NCI-H1092 treated with DMSO at 0.1 percent for 48 hours (cell line): ENCODE measurements around the gene CAPN10.
A peak's percentile ranks its signal among the peaks of the same experiment; 100 is the strongest.

ENCODE experiments used
- DNase-seq: peaks from one replicate; lab custom pipeline; 2025; lab: John Stamatoyannopoulos, UW

Gene CAPN10

DNA sequence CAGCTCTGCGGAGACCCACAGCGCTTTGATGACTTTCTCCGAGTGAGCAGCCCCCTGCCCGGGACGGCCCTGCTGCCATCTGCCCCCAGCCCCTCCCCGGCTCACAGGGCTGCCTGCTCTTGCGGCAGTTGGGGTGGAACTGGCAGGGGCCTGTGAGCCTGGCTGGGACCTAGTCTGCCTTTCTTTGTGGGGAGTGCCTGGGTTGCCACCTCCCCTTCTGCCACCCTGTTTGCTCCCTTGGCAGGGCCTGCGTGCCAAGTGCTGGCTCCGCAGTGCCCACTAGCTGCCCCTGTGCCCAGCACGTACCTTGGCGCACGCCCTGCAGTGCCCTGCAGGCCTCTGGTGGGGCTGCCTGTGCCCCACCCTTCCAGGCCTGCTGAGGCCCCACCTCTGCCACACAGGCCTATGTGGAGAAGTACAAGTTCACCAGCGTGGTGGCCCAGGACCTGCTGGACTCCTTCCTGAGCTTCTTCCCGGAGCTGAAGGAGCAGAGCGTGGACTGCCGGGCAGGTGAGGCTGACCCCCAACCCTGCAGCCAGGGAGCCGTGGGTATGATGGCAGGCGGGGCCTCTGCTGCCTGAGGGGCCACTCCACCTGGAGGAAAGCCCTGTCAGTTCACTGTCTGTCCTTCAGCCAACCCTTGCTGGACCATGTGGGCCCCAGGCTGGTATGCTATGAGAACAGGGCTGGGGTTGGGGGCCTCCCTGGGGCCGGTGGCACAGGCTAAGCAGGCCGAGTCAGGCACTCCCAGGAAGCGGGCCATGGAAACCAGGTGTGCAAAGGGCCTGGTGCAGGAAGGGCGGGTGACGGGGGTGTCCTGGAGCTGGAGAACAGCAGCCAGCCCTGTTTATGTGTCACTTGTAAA is 11.2 kb upstream of the CAPN10 start:
- DNase-seq, result no peak

DNA sequence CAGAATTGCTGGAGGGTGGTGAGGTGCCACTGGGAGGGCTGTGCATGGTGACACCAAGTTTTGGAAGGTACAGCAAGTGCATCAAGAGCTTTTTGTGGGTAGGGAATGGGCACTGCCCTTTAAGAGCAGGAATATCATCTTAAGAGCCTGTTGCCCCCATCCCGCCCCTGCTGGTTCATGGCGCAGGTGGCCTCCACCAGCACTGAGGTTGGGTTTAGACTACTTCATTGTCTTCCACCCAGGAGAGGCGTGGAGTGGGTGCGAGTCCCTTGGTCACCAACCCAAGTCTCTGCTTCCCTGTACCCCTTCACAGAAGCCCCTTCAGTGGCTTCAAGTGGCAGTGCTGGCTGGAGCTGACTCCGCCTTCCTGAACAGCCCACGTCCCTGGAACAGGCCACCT is 10.5 kb upstream of the CAPN10 start:
- no peak for DNase-seq

GRCh38 chr2:240576436-240577205 is 9.9 kb upstream of the CAPN10 start:
- no peak for DNase-seq

- DNase-seq, result no peak
Observed at GRCh38 chr2:240577281-240578109, 9.0 kb upstream of the CAPN10 start.

- no peak for DNase-seq
Observed at GRCh38 chr2:240578110-240578450, 8.5 kb upstream of the CAPN10 start.

DNA sequence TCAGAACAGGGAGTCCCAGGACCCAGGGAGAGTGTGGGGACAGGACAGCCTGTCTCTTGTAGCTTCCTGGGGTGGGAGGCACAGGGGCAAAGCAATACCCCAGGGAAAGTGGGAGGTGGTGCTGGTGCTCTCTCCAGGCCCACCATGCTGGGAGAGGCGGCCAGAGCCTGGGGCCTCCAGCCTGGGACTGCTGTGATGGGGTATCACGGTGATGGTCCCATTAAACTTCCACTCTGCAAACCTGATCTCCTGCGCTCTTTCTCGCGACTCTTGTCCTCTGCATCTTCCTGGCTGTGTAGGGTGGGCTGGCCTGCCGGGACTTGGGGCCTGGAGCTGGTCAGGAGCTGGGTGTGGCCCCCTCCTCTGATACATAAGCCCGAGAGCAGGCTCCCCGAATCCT is 8.0 kb upstream of the CAPN10 start:
- no peak for DNase-seq

GRCh38 chr2:240579071-240579762 is 7.3 kb upstream of the CAPN10 start:
- no peak for DNase-seq

DNA sequence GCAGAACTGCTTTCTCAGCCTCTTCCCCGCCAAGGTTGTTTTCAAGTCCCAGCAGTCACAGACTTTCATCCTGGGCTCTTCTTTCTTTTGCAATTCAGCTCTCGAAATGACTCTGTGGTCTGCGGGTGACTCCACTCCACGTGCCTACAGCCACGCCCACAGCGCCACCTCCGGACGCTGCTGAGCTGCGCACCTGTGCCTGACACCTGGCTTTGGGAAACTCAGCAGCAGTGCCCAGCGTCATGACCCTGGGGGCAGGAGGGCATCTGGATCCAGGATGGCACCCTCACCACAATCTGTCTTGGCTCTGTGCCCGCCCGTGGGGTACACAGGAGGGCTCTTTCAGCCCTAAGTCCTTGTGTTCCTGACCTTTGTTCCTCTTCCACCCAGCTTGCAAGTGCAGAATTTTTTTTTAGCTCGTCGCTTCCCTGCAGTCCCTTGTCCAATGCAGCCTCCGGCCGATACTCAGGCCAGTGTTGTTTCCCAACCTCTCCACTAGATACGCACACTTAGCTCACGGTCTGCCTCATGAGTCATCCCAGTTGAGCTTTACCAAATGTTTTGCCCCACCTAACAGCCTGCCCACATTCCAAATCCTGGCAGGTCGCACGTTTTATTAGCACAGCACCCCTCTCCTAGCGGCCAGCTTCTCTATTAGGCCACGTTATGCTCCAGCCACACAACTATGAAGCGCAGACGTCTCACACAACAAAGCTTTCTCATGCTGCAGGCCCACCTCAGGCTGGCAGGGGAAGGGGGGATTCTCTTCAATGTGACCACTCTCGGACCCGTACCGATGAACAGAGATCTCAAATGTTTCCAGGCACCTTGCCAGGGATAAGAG is 6.5 kb upstream of the CAPN10 start:
- no peak for DNase-seq

GRCh38 chr2:240581811-240582210 is 4.7 kb upstream of the CAPN10 start:
- no peak for DNase-seq

DNA sequence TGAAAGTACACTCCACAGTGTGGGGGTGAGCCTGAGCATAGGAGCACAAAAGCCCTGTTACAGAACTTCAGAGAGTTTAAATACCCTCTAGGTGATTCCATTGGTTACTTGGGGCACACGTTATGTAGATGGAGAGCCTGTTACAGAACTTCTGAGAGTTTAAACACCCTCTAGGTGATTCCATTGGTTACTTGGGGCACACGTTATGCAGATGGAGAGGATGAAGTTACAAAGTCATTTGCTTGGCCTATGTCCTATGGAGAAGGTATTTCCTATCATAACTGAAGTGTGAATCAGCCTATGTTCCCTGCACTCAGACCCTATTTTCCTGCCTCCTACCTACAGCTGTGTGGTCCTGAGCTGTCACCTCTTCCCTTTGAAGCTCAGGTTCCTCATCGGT is 3.8 kb upstream of the CAPN10 start:
- DNase-seq, result no peak

DNA sequence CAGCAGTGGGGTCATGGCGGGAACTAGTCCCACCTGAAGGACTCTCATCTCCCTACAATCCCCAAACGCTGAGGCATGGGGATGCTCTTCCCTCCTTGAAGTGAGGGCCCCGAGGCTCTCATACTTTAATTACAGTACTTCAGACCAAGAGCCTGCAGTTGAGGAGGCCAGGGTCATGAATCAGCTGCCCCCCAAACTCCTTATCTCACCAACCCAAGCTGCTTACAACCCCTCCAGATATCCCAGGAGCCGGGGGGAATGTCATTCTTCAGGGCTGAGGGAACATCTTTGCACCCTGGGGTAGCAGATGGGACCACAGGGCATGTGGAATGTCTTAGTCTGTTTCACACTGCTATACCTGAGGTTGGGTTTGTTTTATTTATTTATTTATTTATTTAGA is 2.8 kb upstream of the CAPN10 start:
- no peak for DNase-seq

DNA sequence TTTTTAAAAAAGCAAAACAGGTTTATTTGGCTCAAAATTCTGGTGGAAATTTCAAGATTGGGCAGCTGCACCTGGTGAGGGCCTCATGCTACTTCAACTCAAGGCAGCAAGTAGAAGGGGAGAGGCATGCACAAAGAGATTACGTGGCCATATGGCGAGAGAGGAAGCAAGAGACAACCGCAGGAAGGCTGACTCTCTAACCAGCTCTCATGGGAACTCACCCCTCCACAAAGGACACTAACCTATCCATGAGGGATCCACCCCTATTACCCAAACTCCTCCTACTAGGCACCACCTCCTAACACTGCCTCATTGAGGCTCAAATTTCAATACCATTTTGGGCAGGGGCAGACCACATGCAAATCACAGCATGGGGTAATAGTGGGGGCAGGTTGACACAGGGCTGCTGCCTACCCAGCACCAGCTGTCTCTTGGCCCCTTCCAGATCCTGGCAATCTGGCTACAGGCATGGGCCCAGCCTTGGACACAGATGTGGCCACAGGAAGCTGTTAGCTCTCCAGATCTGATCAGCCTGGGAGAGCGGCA is 2.0 kb upstream of the CAPN10 start:
- DNase-seq, result no peak

DNA sequence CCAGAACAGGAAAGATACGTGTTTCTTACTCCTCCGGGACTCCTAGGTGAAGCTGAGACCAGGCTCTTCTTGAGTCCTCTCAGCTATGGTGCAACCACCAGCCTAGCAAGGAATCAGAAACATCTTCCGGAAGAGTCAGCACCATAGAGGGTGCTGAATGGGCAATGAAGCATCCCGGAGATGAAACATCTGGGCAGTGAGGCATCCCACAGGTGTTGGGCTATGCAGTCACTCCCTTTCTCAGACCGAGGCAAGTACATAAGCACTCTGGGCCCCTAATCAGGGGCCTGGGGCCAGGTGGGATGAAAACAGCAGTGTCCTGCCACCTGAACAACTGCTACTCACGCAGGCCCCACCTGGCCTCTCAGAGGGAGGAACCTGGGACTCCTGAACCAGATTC is 1.4 kb upstream of the CAPN10 start:
- no peak for DNase-seq

DNA sequence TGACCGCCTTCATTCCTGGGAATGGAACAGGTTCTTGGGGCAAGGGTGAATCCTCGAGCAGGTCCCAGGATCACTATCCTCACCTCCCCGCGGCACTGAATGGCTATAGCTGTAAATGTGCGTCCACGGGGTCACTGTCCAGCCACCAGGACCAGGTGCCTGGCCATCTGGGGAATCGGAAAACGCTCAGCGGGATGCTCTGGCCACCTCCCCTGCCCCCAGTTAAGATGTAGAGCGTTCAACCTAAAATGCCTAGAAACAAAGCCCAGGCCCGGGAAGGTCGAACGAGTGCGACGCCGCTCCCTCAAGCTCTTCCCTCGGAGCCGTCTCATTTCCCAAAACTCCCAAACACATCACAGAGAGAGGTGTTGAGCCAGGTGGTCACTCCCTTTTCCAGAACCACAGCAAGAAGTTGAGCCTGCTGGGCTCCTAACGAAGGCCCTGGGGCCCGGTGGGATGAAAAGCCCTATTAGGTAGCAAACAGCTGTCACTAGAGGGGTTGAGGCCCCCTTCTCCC is 795 bp upstream of the CAPN10 start:
- no peak for DNase-seq

GRCh38 chr2:240586919-240587800 is 626 bp downstream of the CAPN10 start:
- DNase-seq, result peak; percentile 48

DNA sequence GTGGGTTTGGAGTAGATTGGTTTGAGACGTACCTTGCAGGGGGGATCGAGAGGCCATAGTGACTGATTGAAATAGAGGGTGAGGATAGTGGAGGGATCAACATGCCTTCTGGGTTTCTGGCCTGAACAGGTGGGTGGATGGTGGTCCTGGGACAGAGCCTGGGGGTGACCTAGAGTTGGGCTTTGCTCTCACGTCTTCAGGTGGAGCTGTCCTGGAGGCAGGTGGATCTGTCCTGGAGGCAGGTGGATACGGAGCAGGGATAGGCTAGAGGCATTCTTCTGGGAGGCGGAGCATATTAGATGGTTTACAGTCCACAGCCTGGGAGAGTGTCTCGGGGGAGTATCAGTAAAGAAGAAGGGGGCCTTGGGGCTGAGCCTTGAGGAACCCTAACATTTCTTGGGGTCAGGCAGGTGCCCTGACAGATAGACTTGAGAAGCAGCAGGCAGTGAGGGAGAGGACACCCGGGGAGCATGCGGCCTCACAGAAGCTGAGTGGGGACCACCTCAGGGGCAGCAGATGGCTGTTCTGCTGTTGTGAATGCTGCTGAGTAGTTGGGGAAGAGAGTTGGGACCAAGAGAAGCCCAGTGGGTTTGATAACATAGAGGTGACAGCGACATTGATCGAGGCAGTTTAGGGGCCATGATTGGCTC is 1.6 kb downstream of the CAPN10 start:
- DNase-seq, result no peak

DNA sequence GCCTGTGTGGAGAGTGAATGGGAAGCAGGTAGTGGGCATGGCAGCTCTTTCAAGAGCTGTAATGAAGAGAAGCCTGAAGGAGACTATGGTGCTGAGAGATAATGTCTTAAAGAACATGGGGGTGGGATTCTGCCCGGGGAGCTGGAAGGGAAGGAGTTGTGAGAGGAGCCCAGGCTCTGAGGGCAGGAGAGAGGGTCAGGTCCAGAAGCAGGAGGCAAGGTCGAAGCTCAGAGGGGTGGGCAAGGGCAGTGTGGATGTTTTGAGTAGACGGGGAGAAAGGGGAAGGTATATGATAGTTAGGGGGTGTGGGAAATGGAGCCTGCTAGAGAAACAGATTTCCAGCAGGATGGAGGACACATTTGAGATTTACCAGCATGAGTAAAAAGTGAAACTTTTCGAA is 2.1 kb downstream of the CAPN10 start:
- no peak for DNase-seq

DNA sequence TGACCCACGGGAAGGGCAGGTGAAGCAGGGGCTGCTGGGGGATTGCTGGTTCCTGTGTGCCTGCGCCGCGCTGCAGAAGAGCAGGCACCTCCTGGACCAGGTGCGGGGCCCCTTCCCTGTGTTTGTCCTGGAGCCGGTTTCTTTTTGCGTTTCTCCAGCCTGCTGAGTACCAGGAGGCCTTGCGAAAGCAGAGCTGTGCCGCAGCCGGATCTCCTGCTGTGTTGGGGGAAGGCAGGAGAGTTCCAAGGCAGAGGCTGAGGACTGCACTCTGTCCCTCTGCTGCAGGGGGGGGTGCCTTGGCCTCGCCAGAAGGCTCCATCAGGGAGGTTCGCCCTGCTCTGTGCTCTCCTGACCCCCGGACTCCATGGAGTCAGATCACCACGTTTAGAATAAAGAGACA is 2.8 kb downstream of the CAPN10 start:
- no peak for DNase-seq
